ENCODE results near the gene PLXNA2. TPM values are rescaled to one million over a fixed set of nuclear protein-coding genes. Genes with fewer than 3 reads are reported as not detected.

PLXNA2 gene
- total RNA-seq, 2 donors from 2014 or later, result 44.5 to 51.6 TPM

GRCh38 chr1:208245185-208245705 lies 1.1 kb upstream of the PLXNA2 start:
- peaks cover 32% of the 10 kb centered on the region for H3K4me1 ChIP-seq
- peak overlapping the region; percentile 63 to 89 (median 84) for H3K27ac ChIP-seq
- TF ChIP-seq POLR2A (IDR thresholded peaks at IDR 0.05) (peak in 1 of 3 donors; percentile 28), CTCF (IDR thresholded peaks at IDR 0.05) (peak; percentile 37 to 95 (median 92))
- no peaks in the 10 kb centered on the region for H3K9me3 ChIP-seq
- WGBS, 2 donors, result 5 to 6% methylated on average over 21 to 22 of the region's 22 CpGs
- no peaks in the 10 kb centered on the region for H3K27me3 ChIP-seq
- H3K4me3 ChIP-seq, result no peak overlapping the region
- H3K36me3 ChIP-seq (replicated peaks in 1 of 2; ENCODE audit: insufficient read depth in 1 of 2, low read depth in 2 of 2), result no peaks in the 10 kb centered on the region
- ATAC-seq, result peak; percentile 70
- peak; percentile 93 to 96 (median 94) for DNase-seq
- intact Hi-C loops (cut with DNase I), result loop anchor here (10.0 kb wide), 1 partner anchor 110 kb away; no protein-coding TSS in a partner anchor

- Histone ChIP-seq H3K27me3 (no peaks in the 10 kb centered on the region), H3K9me3 (no peaks in the 10 kb centered on the region), H3K27ac (peak overlapping the region; percentile 63 to 89 (median 84)), H3K4me3 (peak overlapping the region; percentile 85 to 99), H3K36me3 (replicated peaks in 1 of 2; ENCODE audit: insufficient read depth in 1 of 2, low read depth in 2 of 2) (no peaks in the 10 kb centered on the region), H3K4me1 (peaks cover 49% of the 10 kb centered on the region)
- DNase-seq, result peak in 1 of 4 donors; percentile 27
- 0% methylated on average over 54 of the region's 54 CpGs; no CpG with 5 or more reads in 1 of the 2 donors for WGBS, 2 donors
- ATAC-seq, result peak; percentile 9
- intact Hi-C loops (cut with DNase I), result loop anchor here (10.0 kb wide), 1 partner anchor 109 kb away; no protein-coding TSS in a partner anchor
- TF ChIP-seq POLR2A (IDR thresholded peaks at IDR 0.05) (no peak), CTCF (IDR thresholded peaks at IDR 0.05) (no peak)
Measured at GRCh38 chr1:208243527-208243966, 637 bp downstream of the PLXNA2 start.

- DNase-seq, result peak in 2 of 4 donors; percentile 36 to 54
- Histone ChIP-seq H3K4me3 (peak overlapping the region; percentile 85 to 99), H3K27ac (peak overlapping the region; percentile 63 to 89 (median 84)), H3K36me3 (replicated peaks in 1 of 2; ENCODE audit: insufficient read depth in 1 of 2, low read depth in 2 of 2) (no peaks in the 10 kb centered on the region), H3K9me3 (no peaks in the 10 kb centered on the region), H3K27me3 (no peaks in the 10 kb centered on the region), H3K4me1 (peaks cover 54% of the 10 kb centered on the region)
- no peak for TF ChIP-seq POLR2A (IDR thresholded peaks at IDR 0.05)
- TF ChIP-seq CTCF (IDR thresholded peaks at IDR 0.05), result peak in 3 of 7 experiments; percentile 18 to 30 (median 19)
- peak; percentile 15 for ATAC-seq
- WGBS, 2 donors, result 1 to 2% methylated on average over 9 to 54 of the region's 54 CpGs
- intact Hi-C loops (cut with DNase I), result loop anchor here (10.0 kb wide), 1 partner anchor 108 kb away; no protein-coding TSS in a partner anchor
Measured at GRCh38 chr1:208242941-208243526, 1.1 kb downstream of the PLXNA2 start.

GRCh38 chr1:208242146-208242545 lies 2.0 kb downstream of the PLXNA2 start:
- H3K27ac ChIP-seq, result peak overlapping the region; percentile 17 to 89 (median 84)
- peaks cover 63% of the 10 kb centered on the region for H3K4me1 ChIP-seq
- H3K36me3 ChIP-seq (replicated peaks in 1 of 2; ENCODE audit: insufficient read depth in 1 of 2, low read depth in 2 of 2), result no peaks in the 10 kb centered on the region
- 45 to 52% methylated on average over 3 of the region's 3 CpGs for WGBS, 2 donors
- TF ChIP-seq POLR2A (IDR thresholded peaks at IDR 0.05), result no peak
- H3K27me3 ChIP-seq, result no peaks in the 10 kb centered on the region
- DNase-seq (peak in 1 of 4 donors; percentile 33), ATAC-seq (no peak)
- H3K4me3 ChIP-seq, result peak overlapping the region in 1 of 2 donors; percentile 99
- no peaks in the 10 kb centered on the region for H3K9me3 ChIP-seq
- intact Hi-C loops (cut with DNase I), result loop anchor here (10.0 kb wide), 1 partner anchor 107 kb away; no protein-coding TSS in a partner anchor

GRCh38 chr1:208241512-208241911 lies 2.7 kb downstream of the PLXNA2 start:
- ATAC-seq (no peak), DNase-seq (no peak)
- no peak for TF ChIP-seq POLR2A (IDR thresholded peaks at IDR 0.05)
- TF ChIP-seq CTCF (IDR thresholded peaks at IDR 0.05), result no peak
- WGBS, 2 donors, result 48 to 50% methylated on average over 5 of the region's 5 CpGs
- Histone ChIP-seq H3K27ac (peak overlapping the region; percentile 17 to 89 (median 84)), H3K36me3 (replicated peaks in 1 of 2; ENCODE audit: insufficient read depth in 1 of 2, low read depth in 2 of 2) (no peaks in the 10 kb centered on the region), H3K4me3 (peak overlapping the region in 1 of 2 donors; percentile 99), H3K27me3 (no peaks in the 10 kb centered on the region), H3K9me3 (no peaks in the 10 kb centered on the region), H3K4me1 (peaks cover 70% of the 10 kb centered on the region)
- intact Hi-C loops (cut with DNase I), result loop anchor here (10.0 kb wide), 1 partner anchor 107 kb away; no protein-coding TSS in a partner anchor

Data from body of pancreas (tissue), 4 donors.